HepG2 (cell line): ENCODE measurements around the gene FRMD8. TPM values are rescaled to one million over a fixed set of nuclear protein-coding genes. Genes with fewer than 3 reads are reported as not detected.

Source experiments
- AKAP8 ChIP-seq: sonication (generic); formaldehyde crosslinking; IDR thresholded peaks from 2 replicates; pipeline ENCODE4 v1.5.1; 2020; ENCODE audit warnings: mild to moderate bottlenecking, missing genetic modification reagents
- ATF6 ChIP-seq: sonication (generic); formaldehyde crosslinking; conservative IDR thresholded peaks from 2 replicates; pipeline ENCODE4 v1.4.0; 2020; ENCODE audit warnings: missing genetic modification reagents
- EP300 ChIP-seq, 3 experiments: sonication (generic) in 1 of 3; formaldehyde crosslinking in 1 of 3; IDR thresholded peaks; 2 replicates each; pipeline versions ENCODE4 v1.5.1 to v1.6.1; 2011 to 2020; ENCODE audit warnings: low read depth in 2 of 3, low read length in 2 of 3, borderline replicate concordance in 1 of 3, improper control_type of control experiment in 1 of 3, mild to moderate bottlenecking in 1 of 3, missing genetic modification reagents in 1 of 3, moderate library complexity in 1 of 3
- ESRRA ChIP-seq: sonication (generic); formaldehyde crosslinking; IDR thresholded peaks from 2 replicates; pipeline ENCODE4 v1.5.1; 2020; ENCODE audit warnings: mild to moderate bottlenecking, low read depth, missing genetic modification reagents
- FOXM1 ChIP-seq: sonication (generic); formaldehyde crosslinking; IDR thresholded peaks from 2 replicates; pipeline ENCODE4 v1.5.0; 2020; ENCODE audit warnings: missing genetic modification reagents
- IRX3 ChIP-seq: sonication (generic); formaldehyde crosslinking; IDR thresholded peaks from 2 replicates; pipeline ENCODE4 v1.8.1; 2023; ENCODE audit warnings: mild to moderate bottlenecking, low read depth, missing genetic modification reagents, borderline replicate concordance
- KLF12 ChIP-seq: sonication (generic); formaldehyde crosslinking; IDR thresholded peaks from 2 replicates; pipeline ENCODE4 v1.4.0; 2020; ENCODE audit warnings: missing genetic modification reagents, borderline replicate concordance
- RXRB ChIP-seq: IDR thresholded peaks from 2 replicates; pipeline ENCODE4 v1.6.1; 2016; ENCODE audit warnings: borderline replicate concordance, missing genetic modification reagents, missing compliant biosample characterization
- SOX13 ChIP-seq, 3 experiments: fragments of 450-650 bp in 1 of 3; sonication (generic) in 1 of 3; formaldehyde crosslinking in 1 of 3; IDR thresholded peaks in 2 of 3; conservative IDR thresholded peaks in 1 of 3; 2 replicates each; pipeline versions ENCODE4 v1.5.0 to v1.6.1; 2016 to 2020; ENCODE audit warnings: antibody characterized with exemption in 1 of 3, mild to moderate bottlenecking in 1 of 3, missing compliant biosample characterization in 1 of 3, missing genetic modification reagents in 1 of 3, moderate library complexity in 1 of 3
- TEAD2 ChIP-seq: sonication (generic); formaldehyde crosslinking; IDR thresholded peaks from 2 replicates; pipeline ENCODE4 v1.9.0; 2021; ENCODE audit warnings: missing genetic modification reagents
- ZBTB3 ChIP-seq: sonication (generic); formaldehyde crosslinking; IDR thresholded peaks from 2 replicates; pipeline ENCODE4 v1.4.0; 2020; ENCODE audit warnings: low read depth, mild to moderate bottlenecking, moderate library complexity, missing genetic modification reagents, borderline replicate concordance
- ZNF180 ChIP-seq: sonication (generic); formaldehyde crosslinking; IDR thresholded peaks from 2 replicates; pipeline ENCODE4 v1.4.0; 2020; ENCODE audit warnings: low read depth, missing genetic modification reagents, borderline replicate concordance
- ZNF33B ChIP-seq: sonication (generic); formaldehyde crosslinking; IDR thresholded peaks from 2 replicates; pipeline ENCODE4 v1.5.1; 2020; ENCODE audit warnings: mild to moderate bottlenecking, missing genetic modification reagents
- ZNF570 ChIP-seq: sonication (generic); formaldehyde crosslinking; IDR thresholded peaks from 2 replicates; pipeline ENCODE4 v1.4.0; 2020; ENCODE audit warnings: mild to moderate bottlenecking, missing genetic modification reagents, borderline replicate concordance
- ZNF580 ChIP-seq: IDR thresholded peaks from 2 replicates; pipeline ENCODE4 v1.6.1; 2016; ENCODE audit warnings: low read depth, borderline replicate concordance
- ZNF792 ChIP-seq: IDR thresholded peaks from 2 replicates; pipeline ENCODE4 v1.6.1; 2016
- ZZZ3 ChIP-seq: sonication (generic); formaldehyde crosslinking; IDR thresholded peaks from 2 replicates; pipeline ENCODE4 v1.4.0; 2020; ENCODE audit warnings: missing genetic modification reagents, mild to moderate bottlenecking, borderline replicate concordance
- polyA plus RNA-seq, 8 experiments: library from polyadenylated mRNA; depleted of rRNA in 3 of 8; stranded (reverse) in 7 of 8; unstranded in 1 of 8; fragments of >200 nt; fragmentation: Illumina TruSeq in 4 of 8; extraction: Trizol in 4 of 8; gene quantifications; 2 replicates each; pipeline versions ENCODE4 v1.2.1 to v1.2.3, GENCODE V29; 2011 to 2016; ENCODE audit warnings: low read depth in 4 of 8, missing spikeins in 1 of 8, mixed read lengths in 1 of 8; ENCODE audit not compliant: insufficient read depth in 1 of 8
- total RNA-seq, 5 experiments: library from RNA; depleted of rRNA; stranded (reverse); fragments of >200 nt; fragmentation: Illumina TruSeq; extraction: Trizol; gene quantifications; 2 replicates each; pipeline ENCODE4 v1.2.3, GENCODE V29; 2016; ENCODE audit warnings: low read depth in 1 of 5
- TF ChIP-seq, protein P1 (sequence below): sonication (generic); formaldehyde crosslinking; IDR thresholded peaks from 2 replicates; pipeline ENCODE4 v1.5.1; 2020; ENCODE audit warnings: missing genetic modification reagents, mild to moderate bottlenecking, borderline replicate concordance
- TF ChIP-seq, protein P2 (sequence below): IDR thresholded peaks from 2 replicates; pipeline ENCODE4 v1.6.1; 2018; ENCODE audit warnings: missing genetic modification reagents
- TF ChIP-seq, protein P3 (sequence below): sonication (generic); formaldehyde crosslinking; IDR thresholded peaks from 2 replicates; pipeline ENCODE4 v1.8.0; 2023; ENCODE audit warnings: mild to moderate bottlenecking, missing genetic modification reagents

FRMD8 gene
- total and polyA plus RNA-seq, 2 of the 13 experiments (the other 11 are each of a cell fraction or from before 2014, with no cell fraction given): 5.8 to 20.6 TPM

DNA sequence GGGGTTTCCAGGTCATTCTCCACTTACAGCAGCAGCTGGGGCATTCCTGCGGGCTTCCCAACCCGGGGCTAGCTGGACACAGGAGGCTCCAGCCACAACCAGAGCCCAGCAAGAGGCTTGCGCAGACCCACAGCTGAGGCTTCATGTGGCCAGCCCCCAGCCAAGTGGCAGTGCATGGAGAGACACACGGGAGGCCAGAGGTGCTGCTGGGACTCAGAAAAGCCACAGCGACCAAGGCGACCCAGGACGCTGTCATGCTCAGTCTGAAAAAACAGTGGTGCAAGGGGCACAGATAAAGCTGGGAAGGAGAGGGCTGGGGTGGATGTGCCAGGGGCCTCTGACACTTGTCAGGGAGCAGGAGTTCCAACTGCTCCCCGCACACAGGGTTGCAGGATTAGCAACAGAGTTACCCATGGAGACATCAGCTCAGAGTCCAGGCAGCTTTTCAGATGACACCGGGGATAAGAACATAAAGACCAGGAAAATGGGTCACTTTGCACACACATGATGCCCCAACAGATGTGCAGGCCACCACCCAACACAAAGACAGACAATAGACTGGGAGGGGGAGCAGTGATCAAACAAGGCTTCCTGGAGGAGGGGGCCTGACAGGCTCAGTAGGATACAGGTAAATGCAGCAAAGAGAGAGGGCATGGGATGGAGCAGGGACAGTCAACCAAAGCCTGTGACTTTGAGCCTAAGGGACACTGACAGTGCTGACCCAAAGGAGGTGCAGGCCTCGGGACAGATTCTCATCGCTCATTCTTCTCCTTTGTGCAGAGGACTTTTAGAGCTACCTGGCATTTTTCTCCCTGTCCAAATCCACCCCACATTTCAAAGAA, 29.3 kb downstream of the FRMD8 start (continued):
- TF ChIP-seq ZZZ3 (CRISPR knock-in tag) (no peak), ZNF792 (CRISPR knock-in tag) (no peak), IRX3 (no peak), ZBTB3 (no peak), ZNF180 (CRISPR knock-in tag) (no peak), TEAD2 (CRISPR knock-in tag) (no peak), ATF6 (no peak), ESRRA (CRISPR knock-in tag) (0 out of 2 replicates have a peak, but pooled peaks have one; percentile 46), ZNF33B (CRISPR knock-in tag) (no peak), SOX13 (IDR thresholded peaks at IDR 0.05) (no peak), SOX13 (CRISPR knock-in tag; conservative IDR thresholded peaks at IDR 0.05 in 1 of 2, IDR thresholded peaks at IDR 0.05 in 1 of 2) (peak in 1 of 2 experiments; percentile 22; a peak in 1 of 4 replicates), EP300 (IDR thresholded peaks at IDR 0.05; ENCODE audit: low read depth in 2 of 2, low read length in 2 of 2) (no peak), EP300 (CRISPR knock-in tag; IDR thresholded peaks at IDR 0.05; ENCODE audit: borderline replicate concordance) (no peak), FOXM1 (CRISPR knock-in tag) (no peak), KLF12 (CRISPR knock-in tag) (no peak), ZNF580 (CRISPR knock-in tag) (no peak), RXRB (CRISPR knock-in tag) (no peak), ZNF570 (no peak; the same call in 1 of the 2 replicates), AKAP8 (CRISPR knock-in tag) (no peak)
- TF ChIP-seq, protein P1, sequence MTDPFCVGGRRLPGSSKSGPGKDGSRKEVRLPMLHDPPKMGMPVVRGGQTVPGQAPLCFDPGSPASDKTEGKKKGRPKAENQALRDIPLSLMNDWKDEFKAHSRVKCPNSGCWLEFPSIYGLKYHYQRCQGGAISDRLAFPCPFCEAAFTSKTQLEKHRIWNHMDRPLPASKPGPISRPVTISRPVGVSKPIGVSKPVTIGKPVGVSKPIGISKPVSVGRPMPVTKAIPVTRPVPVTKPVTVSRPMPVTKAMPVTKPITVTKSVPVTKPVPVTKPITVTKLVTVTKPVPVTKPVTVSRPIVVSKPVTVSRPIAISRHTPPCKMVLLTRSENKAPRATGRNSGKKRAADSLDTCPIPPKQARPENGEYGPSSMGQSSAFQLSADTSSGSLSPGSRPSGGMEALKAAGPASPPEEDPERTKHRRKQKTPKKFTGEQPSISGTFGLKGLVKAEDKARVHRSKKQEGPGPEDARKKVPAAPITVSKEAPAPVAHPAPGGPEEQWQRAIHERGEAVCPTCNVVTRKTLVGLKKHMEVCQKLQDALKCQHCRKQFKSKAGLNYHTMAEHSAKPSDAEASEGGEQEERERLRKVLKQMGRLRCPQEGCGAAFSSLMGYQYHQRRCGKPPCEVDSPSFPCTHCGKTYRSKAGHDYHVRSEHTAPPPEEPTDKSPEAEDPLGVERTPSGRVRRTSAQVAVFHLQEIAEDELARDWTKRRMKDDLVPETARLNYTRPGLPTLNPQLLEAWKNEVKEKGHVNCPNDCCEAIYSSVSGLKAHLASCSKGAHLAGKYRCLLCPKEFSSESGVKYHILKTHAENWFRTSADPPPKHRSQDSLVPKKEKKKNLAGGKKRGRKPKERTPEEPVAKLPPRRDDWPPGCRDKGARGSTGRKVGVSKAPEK: peak; percentile 13; the same call in 1 of the 2 replicates
- TF ChIP-seq, protein P2, sequence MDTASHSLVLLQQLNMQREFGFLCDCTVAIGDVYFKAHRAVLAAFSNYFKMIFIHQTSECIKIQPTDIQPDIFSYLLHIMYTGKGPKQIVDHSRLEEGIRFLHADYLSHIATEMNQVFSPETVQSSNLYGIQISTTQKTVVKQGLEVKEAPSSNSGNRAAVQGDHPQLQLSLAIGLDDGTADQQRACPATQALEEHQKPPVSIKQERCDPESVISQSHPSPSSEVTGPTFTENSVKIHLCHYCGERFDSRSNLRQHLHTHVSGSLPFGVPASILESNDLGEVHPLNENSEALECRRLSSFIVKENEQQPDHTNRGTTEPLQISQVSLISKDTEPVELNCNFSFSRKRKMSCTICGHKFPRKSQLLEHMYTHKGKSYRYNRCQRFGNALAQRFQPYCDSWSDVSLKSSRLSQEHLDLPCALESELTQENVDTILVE (CRISPR knock-in tag): no peak
- TF ChIP-seq, protein P3, sequence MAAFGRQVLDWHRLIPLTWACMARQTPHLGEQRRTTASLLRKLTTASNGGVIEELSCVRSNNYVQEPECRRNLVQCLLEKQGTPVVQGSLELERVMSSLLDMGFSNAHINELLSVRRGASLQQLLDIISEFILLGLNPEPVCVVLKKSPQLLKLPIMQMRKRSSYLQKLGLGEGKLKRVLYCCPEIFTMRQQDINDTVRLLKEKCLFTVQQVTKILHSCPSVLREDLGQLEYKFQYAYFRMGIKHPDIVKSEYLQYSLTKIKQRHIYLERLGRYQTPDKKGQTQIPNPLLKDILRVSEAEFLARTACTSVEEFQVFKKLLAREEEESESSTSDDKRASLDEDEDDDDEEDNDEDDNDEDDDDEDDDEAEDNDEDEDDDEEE (CRISPR knock-in tag): 0 out of 2 replicates have a peak, but pooled peaks have one; percentile 20
